ENCODE measurements around the gene RNF225. TPM values are rescaled to one million over a fixed set of nuclear protein-coding genes. Genes with fewer than 3 reads are reported as not detected.
"Not testable (repeated sequence)": the region's sequence is repeated elsewhere in the genome, so short reads cannot be mapped to it uniquely, and the experiment has no call there.

Gene RNF225
- total RNA-seq, 1 donor from 2014 or later = 0.55 TPM

- TF ChIP-seq CTCF (IDR thresholded peaks at IDR 0.05) = no peak
- no peak for DNase-seq
- Histone ChIP-seq H3K27ac (peak overlapping the region; percentile 81), H3K4me3 (peak overlapping the region; percentile 59), H3K9me3 (no peaks in the 10 kb centered on the region), H3K36me3 (no peaks in the 10 kb centered on the region), H3K4me1 (peaks cover 16% of the 10 kb centered on the region), H3K27me3 (peaks cover 7% of the 10 kb centered on the region)
- intact Hi-C loops (cut with DNase I) = no loop called here
- no peak for ATAC-seq
These were observed 6.5 kb downstream of the RNF225 start for GRCh38 chr19:58401840-58402421.

GRCh38 chr19:58403920-58404478 lies 8.5 kb downstream of the RNF225 start:
- H3K27ac ChIP-seq; ATAC-seq; H3K9me3 ChIP-seq; DNase-seq; H3K27me3 ChIP-seq; intact Hi-C loops (cut with DNase I); H3K4me3 ChIP-seq; H3K36me3 ChIP-seq: not testable (repeated sequence)
- H3K4me1 ChIP-seq = peaks cover 26% of the 10 kb centered on the region

GRCh38 chr19:58406818-58407657 lies 11.6 kb downstream of the RNF225 start:
- peak; percentile 14 for TF ChIP-seq CTCF (IDR thresholded peaks at IDR 0.05)
- intact Hi-C loops (cut with DNase I) = no loop called here
- H3K27ac ChIP-seq = peak overlapping the region; percentile 88
- peak overlapping the region; percentile 97 for H3K4me3 ChIP-seq
- no peaks in the 10 kb centered on the region for H3K9me3 ChIP-seq
- peaks cover 22% of the 10 kb centered on the region for H3K4me1 ChIP-seq
- H3K27me3 ChIP-seq = no peaks in the 10 kb centered on the region
- no peak for DNase-seq
- no peak for ATAC-seq
- no peaks in the 10 kb centered on the region for H3K36me3 ChIP-seq

- Histone ChIP-seq H3K4me3 (peak overlapping the region; percentile 97), H3K4me1 (peaks cover 20% of the 10 kb centered on the region), H3K27ac (peak overlapping the region; percentile 88), H3K9me3 (no peaks in the 10 kb centered on the region), H3K27me3 (no peaks in the 10 kb centered on the region), H3K36me3 (no peaks in the 10 kb centered on the region)
- DNase-seq = peak; percentile 67
- intact Hi-C loops (cut with DNase I) = no loop called here
- peak; percentile 4 for ATAC-seq
- TF ChIP-seq CTCF (IDR thresholded peaks at IDR 0.05) = no peak
These were observed 12.2 kb downstream of the RNF225 start for GRCh38 chr19:58407658-58408151.

GRCh38 chr19:58408152-58409009 lies 12.9 kb downstream of the RNF225 start, which contains the start of gene ZNF584:
Gene ZNF584 (plus strand): TSS chr19:58408649. CDS start chr19:58409148, 499 bp downstream.
- TF ChIP-seq CTCF (IDR thresholded peaks at IDR 0.05) = no peak
- no peaks in the 10 kb centered on the region for H3K36me3 ChIP-seq
- peak within 1 kb of the TSS; percentile 97 for H3K4me3 ChIP-seq
- DNase-seq (peak; percentile 98), ATAC-seq (peak; percentile 98)
- H3K27me3 ChIP-seq = no peaks in the 10 kb centered on the region
- no peaks in the 10 kb centered on the region for H3K9me3 ChIP-seq
- H3K4me1 ChIP-seq = peaks cover 20% of the 10 kb centered on the region
- intact Hi-C loops (cut with DNase I) = no loop called here
- H3K27ac ChIP-seq = peak within 1 kb of the TSS; percentile 88
